Endothelial cell (in vitro differentiated cells): Measurements from ENCODE around the gene R3HDM2. TPM values are rescaled to one million over a fixed set of nuclear protein-coding genes. Genes with fewer than 3 reads are reported as not detected.
A peak's percentile ranks its signal among the peaks of the same experiment; 100 is the strongest.

ENCODE experiments used
- DNase-seq: peaks from one replicate; pipeline ENCODE4 v3.0.0; 2021; ENCODE audit warnings: low spot score
- H3K27ac Mint-ChIP-seq: one replicate; pipeline ENCODE4 v1.8.0; 2021; ENCODE audit warnings: mixed read lengths, inconsistent platforms; ENCODE audit not compliant: unreplicated experiment
- H3K27me3 Mint-ChIP-seq: one replicate; pipeline ENCODE4 v1.8.0; 2021; ENCODE audit warnings: mild to moderate bottlenecking, moderate library complexity, mixed read lengths, inconsistent platforms; ENCODE audit not compliant: unreplicated experiment
- H3K36me3 Mint-ChIP-seq: one replicate; pipeline ENCODE4 v1.8.0; 2021; ENCODE audit warnings: mild to moderate bottlenecking, low read depth, mixed read lengths, inconsistent platforms; ENCODE audit not compliant: unreplicated experiment
- H3K4me1 Mint-ChIP-seq: one replicate; pipeline ENCODE4 v1.8.0; 2021; ENCODE audit warnings: mild to moderate bottlenecking, mixed read lengths, inconsistent platforms; ENCODE audit not compliant: unreplicated experiment
- H3K4me3 Mint-ChIP-seq: one replicate; pipeline ENCODE4 v1.8.0; 2021; ENCODE audit warnings: mild to moderate bottlenecking, mixed read lengths, inconsistent platforms; ENCODE audit not compliant: unreplicated experiment
- H3K9me3 Mint-ChIP-seq: one replicate; pipeline ENCODE4 v1.8.0; 2021; ENCODE audit warnings: mixed read lengths, inconsistent platforms; ENCODE audit not compliant: unreplicated experiment
- total RNA-seq: library from RNA; stranded (reverse); fragmentation: NEBNext Ultra II Directional; extraction: Animal tissue kit (Norgen Biotek cat#: 25700); gene quantifications from one replicate; pipeline ENCODE4 v1.2.1, GENCODE V29; 2021; ENCODE audit not compliant: unreplicated experiment
- TF ChIP-seq, protein P1 (sequence below): fragments of 200-600 bp; sonication (generic); IDR thresholded peaks from one replicate; pipeline ENCODE4 v1.5.0; 2021; ENCODE audit warnings: antibody characterized with exemption; ENCODE audit not compliant: unreplicated experiment

Gene R3HDM2
- total RNA-seq, 1 donor from 2014 or later, result 39.4 TPM

DNA sequence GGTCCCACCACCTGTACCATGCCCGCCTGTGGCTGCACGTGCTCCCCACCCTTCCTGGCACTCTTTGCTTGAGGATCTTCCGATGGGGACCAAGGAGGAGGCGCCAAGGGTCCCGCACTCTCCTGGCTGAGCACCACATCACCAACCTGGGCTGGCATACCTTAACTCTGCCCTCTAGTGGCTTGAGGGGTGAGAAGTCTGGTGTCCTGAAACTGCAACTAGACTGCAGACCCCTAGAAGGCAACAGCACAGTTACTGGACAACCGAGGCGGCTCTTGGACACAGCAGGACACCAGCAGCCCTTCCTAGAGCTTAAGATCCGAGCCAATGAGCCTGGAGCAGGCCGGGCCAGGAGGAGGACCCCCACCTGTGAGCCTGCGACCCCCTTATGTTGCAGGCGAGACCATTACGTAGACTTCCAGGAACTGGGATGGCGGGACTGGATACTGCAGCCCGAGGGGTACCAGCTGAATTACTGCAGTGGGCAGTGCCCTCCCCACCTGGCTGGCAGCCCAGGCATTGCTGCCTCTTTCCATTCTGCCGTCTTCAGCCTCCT, 25.4 kb upstream of the R3HDM2 start:
- H3K27ac Mint-ChIP-seq, result no peak overlapping the region

DNA sequence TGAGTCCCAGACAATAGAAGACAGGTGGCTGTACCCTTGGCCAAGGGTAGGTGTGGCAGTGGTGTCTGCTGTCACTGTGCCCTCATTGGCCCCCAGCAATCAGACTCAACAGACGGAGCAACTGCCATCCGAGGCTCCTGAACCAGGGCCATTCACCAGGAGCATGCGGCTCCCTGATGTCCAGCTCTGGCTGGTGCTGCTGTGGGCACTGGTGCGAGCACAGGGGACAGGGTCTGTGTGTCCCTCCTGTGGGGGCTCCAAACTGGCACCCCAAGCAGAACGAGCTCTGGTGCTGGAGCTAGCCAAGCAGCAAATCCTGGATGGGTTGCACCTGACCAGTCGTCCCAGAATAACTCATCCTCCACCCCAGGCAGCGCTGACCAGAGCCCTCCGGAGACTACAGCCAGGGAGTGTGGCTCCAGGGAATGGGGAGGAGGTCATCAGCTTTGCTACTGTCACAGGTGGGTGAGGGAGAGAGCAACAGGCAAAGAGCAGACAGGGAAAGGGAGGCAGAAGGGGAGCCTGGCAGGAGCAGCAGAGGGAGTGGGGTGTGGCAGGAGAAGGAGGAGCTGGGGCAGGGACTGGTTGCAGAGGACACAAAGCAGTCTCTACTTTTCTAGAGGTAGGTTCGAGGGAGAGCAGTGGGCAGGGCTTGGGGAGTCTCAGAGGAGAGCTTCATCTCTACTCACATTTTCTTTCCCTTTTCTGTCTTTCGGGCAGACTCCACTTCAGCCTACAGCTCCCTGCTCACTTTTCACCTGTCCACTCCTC, 24.7 kb upstream of the R3HDM2 start:
- Mint-ChIP-seq H3K36me3 (peaks cover 6% of the 10 kb centered on the region), H3K27ac (no peak overlapping the region), H3K27me3 (peaks cover 17% of the 10 kb centered on the region), H3K4me3 (no peak overlapping the region), H3K4me1 (peaks cover 12% of the 10 kb centered on the region), H3K9me3 (no peaks in the 10 kb centered on the region)
- no peak for DNase-seq
- TF ChIP-seq, protein P1, sequence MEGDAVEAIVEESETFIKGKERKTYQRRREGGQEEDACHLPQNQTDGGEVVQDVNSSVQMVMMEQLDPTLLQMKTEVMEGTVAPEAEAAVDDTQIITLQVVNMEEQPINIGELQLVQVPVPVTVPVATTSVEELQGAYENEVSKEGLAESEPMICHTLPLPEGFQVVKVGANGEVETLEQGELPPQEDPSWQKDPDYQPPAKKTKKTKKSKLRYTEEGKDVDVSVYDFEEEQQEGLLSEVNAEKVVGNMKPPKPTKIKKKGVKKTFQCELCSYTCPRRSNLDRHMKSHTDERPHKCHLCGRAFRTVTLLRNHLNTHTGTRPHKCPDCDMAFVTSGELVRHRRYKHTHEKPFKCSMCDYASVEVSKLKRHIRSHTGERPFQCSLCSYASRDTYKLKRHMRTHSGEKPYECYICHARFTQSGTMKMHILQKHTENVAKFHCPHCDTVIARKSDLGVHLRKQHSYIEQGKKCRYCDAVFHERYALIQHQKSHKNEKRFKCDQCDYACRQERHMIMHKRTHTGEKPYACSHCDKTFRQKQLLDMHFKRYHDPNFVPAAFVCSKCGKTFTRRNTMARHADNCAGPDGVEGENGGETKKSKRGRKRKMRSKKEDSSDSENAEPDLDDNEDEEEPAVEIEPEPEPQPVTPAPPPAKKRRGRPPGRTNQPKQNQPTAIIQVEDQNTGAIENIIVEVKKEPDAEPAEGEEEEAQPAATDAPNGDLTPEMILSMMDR, result no peak

More for the DNA sequence above, 25.4 kb upstream of the R3HDM2 start:
- Mint-ChIP-seq H3K36me3 (peaks cover 4% of the 10 kb centered on the region), H3K4me3 (no peak overlapping the region), H3K4me1 (peaks cover 12% of the 10 kb centered on the region), H3K27me3 (peaks cover 19% of the 10 kb centered on the region), H3K9me3 (no peaks in the 10 kb centered on the region)
- TF ChIP-seq, protein P1, result peak; percentile 45
- DNase-seq, result peak; percentile 71

DNA sequence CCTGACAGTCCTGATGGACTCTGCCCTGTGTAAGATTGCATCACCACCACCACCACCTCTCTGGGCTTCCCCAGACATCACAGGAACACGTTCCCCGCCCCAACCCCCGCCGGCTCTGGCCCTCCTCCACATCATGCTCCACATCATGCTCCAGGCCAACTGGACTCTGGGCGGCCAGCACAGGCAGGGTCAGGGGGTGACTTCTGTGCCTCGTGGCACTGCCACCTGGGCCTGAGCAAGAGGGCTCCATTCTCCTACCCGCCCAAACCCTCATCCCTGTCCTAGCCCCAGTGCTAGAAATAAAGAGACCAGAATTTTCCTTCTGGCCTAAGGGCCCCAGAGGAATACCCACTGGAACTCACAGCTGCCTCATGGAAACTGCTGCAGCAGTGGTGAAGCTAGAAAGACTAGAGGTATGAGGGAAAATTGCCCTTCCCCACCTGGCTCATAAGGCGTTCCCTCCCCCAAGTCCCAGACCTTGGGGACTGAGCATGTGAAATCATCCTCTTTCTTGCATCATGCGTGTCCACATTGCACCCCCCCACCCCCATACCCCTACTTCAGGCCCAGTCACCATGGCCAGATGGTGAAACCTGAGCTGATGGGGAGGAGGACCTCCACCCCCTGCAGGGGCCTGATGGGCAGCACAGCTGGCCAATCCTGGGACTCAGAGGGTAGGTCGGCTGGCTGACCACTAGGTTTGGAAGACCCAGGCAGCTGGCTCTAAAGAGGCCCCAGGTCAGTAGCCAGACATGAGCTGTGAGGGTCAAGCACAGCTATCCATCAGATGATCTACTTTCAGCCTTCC, 23.9 kb upstream of the R3HDM2 start, which contains the start of gene INHBE:
INHBE (plus strand) TSS at position 742 of the 808 bp plus-strand sequence. CDS start 230 bp downstream, outside the sequence.
- Mint-ChIP-seq H3K4me3 (no peak within 1 kb of the TSS), H3K36me3 (peaks cover 11% of the 10 kb centered on the region), H3K4me1 (peaks cover 8% of the 10 kb centered on the region), H3K27me3 (peaks cover 14% of the 10 kb centered on the region), H3K9me3 (no peaks in the 10 kb centered on the region), H3K27ac (no peak within 1 kb of the TSS)
- TF ChIP-seq, protein P1, result no peak
- no peak for DNase-seq

DNA sequence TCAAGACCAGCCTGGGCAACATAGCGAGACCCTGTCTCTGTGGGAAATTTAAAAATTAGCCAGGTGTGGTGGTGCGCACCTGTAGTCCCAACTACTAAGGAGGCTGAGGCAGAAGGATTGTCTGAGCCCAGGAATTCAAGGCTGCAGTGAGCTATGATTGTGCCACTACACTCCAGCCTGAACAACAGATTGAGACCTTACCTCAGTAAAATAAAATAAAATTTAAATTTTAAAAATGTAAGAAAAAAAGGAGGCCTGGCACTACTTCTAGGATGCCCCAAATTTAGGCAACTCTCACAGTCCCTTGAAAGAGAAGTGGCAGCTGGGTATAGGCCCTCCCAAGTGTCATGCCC, 23.3 kb upstream of the R3HDM2 start:
- Mint-ChIP-seq H3K27ac (no peak overlapping the region), H3K4me1 (peaks cover 5% of the 10 kb centered on the region), H3K4me3 (no peak overlapping the region)

More for the DNA sequence above, 23.3 kb upstream of the R3HDM2 start:
- H3K36me3 Mint-ChIP-seq, result peaks cover 11% of the 10 kb centered on the region
- H3K27me3 Mint-ChIP-seq, result peaks cover 11% of the 10 kb centered on the region
- TF ChIP-seq, protein P1, result no peak
- no peaks in the 10 kb centered on the region for H3K9me3 Mint-ChIP-seq
- no peak for DNase-seq
